Dedifferentiated amniotic fluid mesenchymal stem cell (primary cell): Measurements from ENCODE around the gene GFOD2.

Source experiments
- DNase-seq: peaks from one replicate; pipeline ENCODE4 v3.0.0-alpha.2; 2016; ENCODE audit errors: extremely low spot score

Gene GFOD2

GRCh38 chr16:67658849-67659674, 60.1 kb downstream of the GFOD2 start:
- no peak for DNase-seq

GRCh38 chr16:67657751-67658518, 61.2 kb downstream of the GFOD2 start:
- no peak for DNase-seq

DNA sequence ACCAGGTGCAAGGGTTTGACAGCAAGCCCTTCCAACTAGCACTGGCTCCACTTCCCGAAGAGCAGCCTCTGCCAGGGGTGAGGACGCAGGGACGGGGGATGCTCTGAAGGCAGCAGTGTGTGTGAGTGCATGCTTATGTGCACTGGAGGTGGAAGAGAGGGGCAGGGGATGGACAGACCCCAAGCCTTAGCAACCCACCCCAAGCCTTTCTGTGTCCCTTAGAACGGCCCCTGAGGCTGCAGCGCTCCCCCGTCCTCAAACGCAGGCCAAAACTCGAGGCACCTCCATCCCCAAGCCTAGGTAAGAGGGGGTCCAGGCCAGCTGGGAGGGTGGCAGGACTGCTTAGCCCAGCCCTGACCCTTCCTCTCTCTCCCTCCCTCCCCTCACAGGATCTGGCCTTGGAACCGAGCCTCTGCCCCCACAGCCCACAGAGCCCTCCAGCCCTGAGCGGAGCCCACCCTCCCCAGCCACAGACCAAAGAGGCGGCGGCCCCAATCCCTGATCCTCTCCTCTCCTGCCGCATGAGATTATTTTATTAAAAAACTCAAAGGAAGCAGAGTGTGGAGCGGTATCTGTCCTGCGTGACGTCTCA, 62.0 kb downstream of the GFOD2 start:
- no peak for DNase-seq

GRCh38 chr16:67656344-67657016, 62.6 kb downstream of the GFOD2 start:
- no peak for DNase-seq

DNA sequence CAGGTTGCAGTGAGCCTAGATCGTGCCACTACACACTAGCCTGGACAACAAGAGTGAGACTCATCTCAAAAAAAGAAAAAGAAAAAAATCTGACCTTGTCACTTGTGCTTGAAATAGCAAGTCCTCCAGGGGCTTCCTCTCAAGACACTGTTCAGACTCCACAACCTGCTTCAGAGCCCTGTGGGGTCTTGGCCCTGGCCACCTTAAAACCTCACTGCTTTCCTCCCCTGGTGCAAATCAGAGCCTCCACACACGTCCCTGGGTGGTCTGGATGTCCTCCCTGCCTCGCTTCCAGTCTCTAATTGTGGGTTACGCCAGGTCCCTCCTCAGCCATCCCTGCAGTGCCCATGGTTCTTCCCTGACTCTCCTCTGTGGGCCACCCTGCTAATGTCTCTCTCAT, 63.8 kb downstream of the GFOD2 start:
- DNase-seq: no peak

GRCh38 chr16:67654403-67654911, 64.7 kb downstream of the GFOD2 start:
- DNase-seq: no peak

DNA sequence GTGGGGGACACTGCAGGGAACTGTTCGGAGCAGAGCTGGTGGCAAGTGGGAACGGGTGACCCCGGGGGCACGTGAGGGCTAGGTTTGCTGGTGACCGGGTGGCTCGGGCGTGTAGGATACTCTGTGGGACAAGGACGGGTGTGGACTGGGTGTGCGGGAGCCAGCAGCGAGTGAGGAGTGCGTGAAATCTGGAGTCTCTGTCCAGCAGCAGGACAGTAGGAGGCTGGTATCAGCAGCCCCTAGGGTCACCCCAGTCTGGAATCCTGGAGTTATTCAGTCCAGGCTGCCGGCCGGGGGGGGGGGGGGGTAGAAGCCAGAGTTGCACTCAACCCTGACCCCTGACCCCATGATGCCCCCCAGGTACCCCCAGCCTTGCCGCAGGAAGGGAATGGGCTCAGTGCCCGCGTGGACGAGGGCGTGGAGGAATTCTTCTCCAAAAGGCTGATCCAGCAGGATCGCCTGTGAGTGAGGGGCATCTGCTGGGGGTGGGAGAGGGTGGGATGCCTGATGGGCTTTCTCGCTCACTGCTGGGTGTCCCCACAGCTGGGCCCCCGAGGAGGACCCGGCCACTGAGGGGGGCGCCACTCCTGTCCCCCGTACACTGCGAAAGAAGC, 65.2 kb downstream of the GFOD2 start:
- no peak for DNase-seq

- no peak for DNase-seq
Observed at GRCh38 chr16:67653128-67653788, 65.9 kb downstream of the GFOD2 start.

- DNase-seq: no peak
Observed at GRCh38 chr16:67652578-67653127, 66.5 kb downstream of the GFOD2 start.

DNA sequence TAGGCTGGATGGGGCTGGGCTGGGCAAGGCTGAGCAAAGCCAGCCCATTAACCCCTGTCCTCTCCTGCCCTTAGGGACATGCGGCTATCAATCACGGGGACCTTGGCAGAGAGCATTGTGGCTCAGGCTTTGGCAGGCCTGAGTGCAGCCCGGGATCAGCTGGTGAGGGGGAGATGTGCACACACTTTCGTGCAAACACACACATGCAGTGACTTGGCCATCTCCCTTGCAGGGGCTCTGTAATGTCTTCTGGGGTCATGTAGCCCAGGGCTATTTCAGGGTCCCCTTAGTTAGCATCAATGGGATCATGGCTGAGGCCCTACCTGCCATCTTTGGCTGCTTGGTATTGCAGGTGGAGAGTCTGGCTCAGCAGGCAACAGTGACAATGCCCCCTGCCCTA, 67.3 kb downstream of the GFOD2 start:
- DNase-seq: no peak

DNA sequence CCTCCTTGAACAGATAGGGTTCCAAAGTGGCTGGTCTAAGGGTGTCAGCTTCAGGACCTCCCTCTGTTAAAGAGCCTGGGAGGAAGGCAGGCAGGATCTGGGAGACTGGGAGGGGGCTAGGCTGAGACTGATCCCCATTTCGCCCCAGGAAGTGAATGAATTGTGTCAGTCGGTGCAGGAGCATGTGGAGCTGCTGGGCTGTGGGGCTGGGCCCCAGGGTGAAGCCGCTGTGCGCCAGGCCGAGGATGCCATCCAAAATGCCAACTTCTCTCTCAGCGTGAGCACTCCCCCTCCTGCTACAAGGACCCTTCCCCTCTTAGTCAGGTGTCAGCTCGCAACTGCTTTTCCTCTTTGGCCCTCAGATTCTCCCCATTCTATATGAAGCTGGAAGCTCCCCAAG, 68.1 kb downstream of the GFOD2 start:
- DNase-seq: no peak

- no peak for DNase-seq
Observed at GRCh38 chr16:67650023-67650422, 69.1 kb downstream of the GFOD2 start.

GRCh38 chr16:67649494-67649931, 69.6 kb downstream of the GFOD2 start:
- DNase-seq: no peak

- DNase-seq: no peak
Observed at GRCh38 chr16:67648764-67649407, 70.2 kb downstream of the GFOD2 start.

GRCh38 chr16:67648088-67648763, 70.9 kb downstream of the GFOD2 start:
- DNase-seq: no peak

DNA sequence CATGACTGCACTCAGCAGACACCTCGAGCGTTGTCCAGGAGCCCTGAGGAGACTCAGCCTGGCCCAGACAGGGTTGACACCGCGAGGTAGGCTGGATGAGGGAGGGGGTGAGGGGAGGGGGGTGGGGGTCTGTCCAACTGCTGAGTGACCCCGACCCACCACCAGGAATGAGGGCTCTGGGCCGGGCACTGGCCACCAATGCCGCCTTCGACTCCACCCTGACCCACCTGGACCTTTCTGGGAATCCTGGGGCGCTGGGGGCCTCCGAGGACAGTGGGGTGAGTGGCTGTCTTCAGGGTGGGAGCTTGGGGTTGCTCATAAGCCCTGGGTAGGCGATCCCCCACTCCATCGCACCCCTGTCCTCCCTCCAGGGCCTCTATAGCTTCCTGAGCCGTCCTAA, 71.4 kb downstream of the GFOD2 start:
- no peak for DNase-seq

DNA sequence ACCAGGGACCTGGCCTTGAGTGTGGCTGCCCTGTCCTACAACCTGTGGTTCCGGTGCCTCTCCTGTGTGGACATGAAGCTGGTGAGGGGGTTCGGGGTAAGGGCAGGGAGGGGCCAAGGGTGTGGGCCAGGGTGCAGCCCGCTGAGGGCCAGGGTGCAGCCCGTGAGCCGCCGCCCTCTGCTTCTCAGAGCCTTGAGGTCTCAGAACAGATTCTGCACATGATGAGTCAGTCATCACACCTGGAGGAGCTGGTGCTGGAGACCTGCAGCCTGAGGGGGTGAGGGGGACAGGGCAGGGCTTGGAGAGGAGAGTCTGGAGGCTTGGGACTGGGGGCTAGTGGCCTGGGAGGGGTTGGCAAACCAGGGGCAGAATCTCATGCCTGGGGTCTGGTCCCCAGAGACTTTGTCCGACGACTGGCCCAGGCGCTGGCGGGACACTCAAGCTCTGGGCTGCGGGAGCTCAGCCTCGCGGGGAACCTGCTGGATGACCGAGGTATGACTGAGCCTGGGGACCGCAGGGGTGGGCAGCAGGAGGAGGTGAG, 71.9 kb downstream of the GFOD2 start:
- DNase-seq: no peak

DNA sequence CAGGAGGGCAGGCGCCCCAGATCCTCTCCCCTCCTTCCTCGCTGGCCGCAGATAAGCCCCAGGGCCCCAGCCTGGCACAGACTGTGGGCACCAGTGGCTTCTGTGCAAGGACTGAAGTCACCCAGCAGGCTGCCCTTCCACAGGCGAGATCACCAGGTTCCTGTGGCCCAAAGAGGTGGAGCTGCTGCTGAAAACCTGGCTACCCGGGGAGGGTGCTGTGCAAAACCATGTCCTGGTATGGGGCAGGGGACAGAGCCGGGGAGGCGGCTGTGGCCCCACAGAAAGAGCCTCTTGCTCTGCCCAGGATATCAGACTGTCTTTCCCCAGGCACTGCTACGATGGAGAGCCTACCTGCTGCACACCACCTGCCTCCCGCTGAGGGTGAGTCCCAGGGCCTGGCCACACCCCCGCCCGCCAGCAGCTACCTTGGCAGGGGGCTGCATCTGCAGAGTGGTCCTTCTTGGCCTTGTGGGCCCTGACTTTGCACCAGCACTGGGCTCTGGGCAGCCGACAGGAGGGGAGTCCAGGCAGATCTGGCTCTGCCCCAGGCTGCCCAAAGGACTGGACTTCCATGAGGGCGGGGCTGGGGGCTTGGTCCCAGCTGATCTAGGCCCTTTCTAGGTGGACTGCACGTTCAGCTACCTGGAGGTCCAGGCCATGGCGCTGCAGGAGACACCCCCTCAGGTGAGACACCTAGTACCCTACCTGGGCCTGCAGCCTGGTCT, 73.6 kb downstream of the GFOD2 start:
- no peak for DNase-seq

- DNase-seq: no peak
Observed at GRCh38 chr16:67644038-67644437, 75.1 kb downstream of the GFOD2 start.
